Progenitor cell of endocrine pancreas (in vitro differentiated cells): Measurements from ENCODE around the gene PIP5K1C. TPM values are rescaled to one million over a fixed set of nuclear protein-coding genes. Genes with fewer than 3 reads are reported as not detected.

Source experiments
- DNase-seq: peaks from one replicate; pipeline ENCODE4 v3.0.0; 2021; ENCODE audit warnings: low spot score; ENCODE audit not compliant: unreplicated experiment
- H3K27ac Mint-ChIP-seq: 2 replicates; pipeline ENCODE4 v1.8.0; 2021; ENCODE audit warnings: mild to moderate bottlenecking, moderate library complexity, mixed read lengths
- H3K27me3 Mint-ChIP-seq: 2 replicates; pipeline ENCODE4 v1.8.0; 2021; ENCODE audit warnings: mixed read lengths
- H3K36me3 Mint-ChIP-seq: 2 replicates; pipeline ENCODE4 v1.8.0; 2022; ENCODE audit warnings: mixed read lengths; ENCODE audit not compliant: insufficient read depth
- H3K4me1 Mint-ChIP-seq: 2 replicates; pipeline ENCODE4 v1.8.0; 2021; ENCODE audit warnings: low read depth, mixed read lengths
- H3K4me3 Mint-ChIP-seq: 2 replicates; pipeline ENCODE4 v1.8.0; 2021; ENCODE audit warnings: low read depth, mild to moderate bottlenecking, moderate library complexity, mixed read lengths
- H3K9me3 Mint-ChIP-seq: 2 replicates; pipeline ENCODE4 v1.8.0; 2021; ENCODE audit warnings: low read depth, mixed read lengths
- CTCF ChIP-seq: fragments of 200-600 bp; sonication (generic); IDR thresholded peaks from one replicate; pipeline ENCODE4 v1.5.0; 2021; ENCODE audit warnings: antibody characterized with exemption, mild to moderate bottlenecking; ENCODE audit not compliant: unreplicated experiment
- total RNA-seq: library from RNA; stranded (reverse); gene quantifications from 2 replicates; pipeline ENCODE4 v1.2.1, GENCODE V29; 2021

Gene PIP5K1C
- total RNA-seq, 1 donor from 2014 or later: 51.7 TPM

DNA sequence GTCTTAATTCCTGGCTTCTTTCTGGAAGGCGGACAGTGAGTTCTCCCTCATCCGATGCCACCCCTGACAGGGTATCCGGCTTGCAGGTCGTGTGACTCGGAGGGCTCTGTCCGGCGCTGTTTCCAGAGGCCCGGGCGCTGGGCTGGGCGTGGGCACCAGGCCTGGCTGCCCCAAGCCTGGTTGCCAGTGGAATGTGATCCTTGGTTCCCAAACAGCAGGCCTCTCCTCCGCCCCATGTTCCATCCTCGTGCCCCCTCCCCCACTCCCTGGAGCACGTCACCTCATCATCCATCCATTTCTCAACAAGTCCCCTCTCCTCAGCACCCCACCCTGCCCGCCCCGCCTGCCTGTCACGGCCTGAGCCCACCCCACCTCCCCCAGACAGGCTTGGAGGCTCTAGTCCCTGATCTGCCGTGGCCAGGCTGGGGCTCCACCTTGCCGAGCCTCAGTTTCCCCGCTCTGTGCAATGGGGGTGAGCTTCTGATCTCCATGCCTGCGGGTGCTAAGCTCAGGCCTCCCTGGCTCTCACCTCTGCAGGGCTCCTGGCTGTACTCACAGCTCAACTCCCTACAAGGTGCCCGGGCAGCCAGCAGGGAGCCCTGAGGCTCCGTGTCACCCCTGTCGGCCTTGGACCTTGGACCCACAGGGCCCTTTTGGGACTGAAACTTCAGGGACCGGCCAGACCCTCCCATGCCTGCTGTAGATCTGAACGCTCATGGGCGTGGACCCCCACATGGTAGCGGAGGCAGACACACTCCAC is 95.9 kb downstream of the PIP5K1C start:
- Mint-ChIP-seq H3K9me3 (no peaks in the 10 kb centered on the region), H3K27ac (no peak overlapping the region), H3K27me3 (peaks cover 14% of the 10 kb centered on the region), H3K36me3 (no peaks in the 10 kb centered on the region), H3K4me1 (no peaks in the 10 kb centered on the region), H3K4me3 (no peak overlapping the region)
- no peak for DNase-seq
- no peak for TF ChIP-seq CTCF

DNA sequence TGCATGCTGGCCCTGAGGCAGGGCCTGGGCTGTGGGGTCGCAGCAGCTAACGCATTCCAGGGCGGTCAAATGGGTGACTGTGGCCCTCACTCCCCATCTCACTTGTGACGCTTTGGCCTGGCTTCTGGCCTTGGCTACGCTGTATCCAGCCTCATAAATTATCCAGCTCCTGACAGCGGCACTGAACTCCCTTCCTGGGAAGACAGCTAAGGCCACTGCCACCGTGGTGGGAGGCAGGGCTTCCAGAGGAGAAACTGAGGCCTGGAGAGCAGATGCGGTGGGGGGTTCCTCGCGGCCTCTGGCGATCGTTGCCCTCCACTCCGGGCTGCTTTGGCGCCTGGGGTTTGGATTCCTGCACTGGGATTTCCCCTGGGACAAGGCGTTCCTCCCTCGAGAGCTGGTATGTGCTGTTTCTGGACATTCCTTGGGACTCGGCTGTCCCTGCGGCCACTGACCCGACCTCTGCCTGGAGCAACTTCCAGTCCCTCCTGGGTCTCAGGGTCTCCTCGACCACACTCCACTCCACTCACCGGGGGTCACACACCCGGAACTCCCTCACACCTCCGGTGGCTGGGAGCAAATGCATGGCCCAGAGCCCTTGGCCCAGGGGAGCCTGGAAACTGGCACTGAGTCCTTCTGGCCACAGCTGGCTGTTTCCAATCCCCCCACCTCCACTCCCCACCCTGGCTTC is 97.0 kb downstream of the PIP5K1C start:
- Mint-ChIP-seq H3K9me3 (no peaks in the 10 kb centered on the region), H3K27me3 (peaks cover 13% of the 10 kb centered on the region), H3K36me3 (no peaks in the 10 kb centered on the region), H3K4me3 (no peak overlapping the region), H3K27ac (no peak overlapping the region), H3K4me1 (no peaks in the 10 kb centered on the region)
- no peak for TF ChIP-seq CTCF
- DNase-seq: no peak

DNA sequence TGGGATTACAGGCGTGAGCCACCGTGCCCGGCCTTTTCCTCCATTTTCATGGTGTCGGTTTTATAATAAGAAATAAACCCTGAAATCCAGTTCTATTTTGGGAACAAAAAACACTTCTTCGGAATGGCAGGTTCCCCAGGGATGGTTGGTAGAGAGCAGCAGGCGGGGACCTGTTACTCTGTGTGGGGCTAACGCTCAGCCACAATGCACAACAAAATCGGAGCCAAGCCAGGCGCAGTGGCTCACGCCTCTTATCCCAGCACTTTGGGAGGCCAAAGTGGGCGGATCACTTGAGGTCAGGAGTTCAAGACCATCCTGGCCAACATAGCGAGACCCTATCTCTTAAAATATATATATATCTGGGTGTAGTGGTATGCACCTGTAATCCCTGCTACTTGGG is 99.2 kb downstream of the PIP5K1C start:
- H3K4me1 Mint-ChIP-seq: no peaks in the 10 kb centered on the region
- TF ChIP-seq CTCF: no peak
- no peak overlapping the region for H3K4me3 Mint-ChIP-seq
- no peak overlapping the region for H3K27ac Mint-ChIP-seq
- no peaks in the 10 kb centered on the region for H3K36me3 Mint-ChIP-seq
- no peak for DNase-seq
- H3K27me3 Mint-ChIP-seq: no peaks in the 10 kb centered on the region
- H3K9me3 Mint-ChIP-seq: no peaks in the 10 kb centered on the region

DNA sequence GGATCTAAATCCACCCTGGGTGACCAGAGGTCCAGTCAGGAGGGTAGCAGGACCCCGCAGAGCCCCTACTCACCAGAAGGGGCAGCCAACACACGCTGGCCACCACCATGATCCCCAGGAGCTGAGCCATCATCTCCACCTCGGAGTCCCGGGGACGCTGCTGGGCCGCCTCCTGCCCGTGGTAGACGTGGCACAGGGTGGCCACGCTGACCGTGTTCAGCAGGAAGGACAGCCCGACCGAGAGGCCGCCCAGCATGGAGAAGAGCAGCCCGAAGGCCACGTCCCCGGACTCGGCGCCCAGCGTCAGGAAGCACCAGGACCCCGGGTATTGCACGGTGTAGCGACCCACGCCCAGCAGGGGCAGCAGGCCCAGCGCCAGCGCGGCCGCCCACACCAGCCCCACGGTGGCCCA is 100.5 kb downstream of the PIP5K1C start:
- Mint-ChIP-seq H3K4me1 (no peaks in the 10 kb centered on the region), H3K27ac (no peak overlapping the region)
- no peak for DNase-seq

More for the DNA sequence above, 100.5 kb downstream of the PIP5K1C start:
- no peak overlapping the region for H3K4me3 Mint-ChIP-seq
- TF ChIP-seq CTCF: peak; percentile 26
- H3K9me3 Mint-ChIP-seq: no peaks in the 10 kb centered on the region
- peaks cover under 1% of the 10 kb centered on the region for H3K27me3 Mint-ChIP-seq
- no peaks in the 10 kb centered on the region for H3K36me3 Mint-ChIP-seq
